Right lobe of liver (tissue), 6 donors: ENCODE measurements around the gene CPA2. TPM values are rescaled to one million over a fixed set of nuclear protein-coding genes. Genes with fewer than 3 reads are reported as not detected.

Experiments
- ATAC-seq, 4 donors: fragments of 200-7000 bp; cut with Tn5 transposase; one replicate each; pipeline ENCODE4 v1.9.1; 2020; ENCODE audit warnings: mild to moderate bottlenecking in 4 of 4, moderate library complexity in 4 of 4
- DNase-seq, 3 donors: peaks; one replicate each; pipeline ENCODE4 v3.0.0-alpha.2; 2020
- H3K27ac ChIP-seq, 3 donors: fragments of 200-600 bp; one replicate each; pipeline ENCODE4 v1.8.0; 2022
- H3K27me3 ChIP-seq, 2 donors: fragments of 200-600 bp; one replicate each; pipeline ENCODE4 v1.8.0; 2022
- H3K36me3 ChIP-seq, 4 donors: fragments of 200-600 bp; sonication (generic) in 1 of 4; one replicate each; pipeline versions ENCODE4 v1.5.1 to v1.8.0; 2017 to 2022; ENCODE audit warnings: control low read depth in 1 of 4
- H3K4me1 ChIP-seq, 4 donors: fragments of 200-600 bp; sonication (generic) in 1 of 4; one replicate each; pipeline versions ENCODE4 v1.5.1 to v1.8.0; 2017 to 2022; ENCODE audit warnings: control low read depth in 1 of 4
- H3K4me3 ChIP-seq, 3 donors: fragments of 200-600 bp; one replicate each; pipeline ENCODE4 v1.8.0; 2022
- H3K9me3 ChIP-seq, 4 donors: fragments of 200-600 bp; sonication (generic) in 1 of 4; one replicate each; pipeline versions ENCODE4 v1.5.1 to v1.8.0; 2017 to 2022; ENCODE audit warnings: control low read depth in 1 of 4
- POLR2A ChIP-seq: fragments of 450-650 bp; IDR thresholded peaks from one replicate; pipeline ENCODE4 v1.6.1; 2017; ENCODE audit warnings: antibody characterized with exemption, mild to moderate bottlenecking
- whole genome bisulfite sequencing: methylation state at CpG from one replicate; pipeline ENCODE4 v1.1.6; 2018; ENCODE audit warnings: low coverage, low lambda C conversion rate; ENCODE audit not compliant: insufficient coverage; ENCODE audit errors: missing lambda C conversion rate; 5-methylcytosine and 5-hydroxymethylcytosine counted together
- intact Hi-C, 2 donors: fragments of 100-400 bp; cut with DNase I; formaldehyde crosslinking; loops; one replicate each; pipeline versions ENCODE4 v1.11.2 to v1.14.1; 2022
- total RNA-seq, 6 experiments: library from RNA; depleted of rRNA in 2 of 6; stranded (reverse); fragments of >200 nt in 2 of 6; fragmentation: NEBNext Ultra II Directional in 3 of 6; extraction: Animal tissue kit (Norgen Biotek cat#: 25700) in 3 of 6; gene quantifications; one replicate each; pipeline versions ENCODE4 v1.1.0 to v1.2.4, GENCODE V29; 2016 to 2023
- TF ChIP-seq, protein P1 (sequence below), 4 donors: fragments of 200-600 bp in 3 of 4; fragments of 450-650 bp in 1 of 4; IDR thresholded peaks; one replicate each; pipeline versions ENCODE4 v1.5.1 to v1.8.0; 2016 to 2022; ENCODE audit warnings: antibody characterized with exemption in 4 of 4, mild to moderate bottlenecking in 2 of 4
- donor health status: DM: no; HTN: yes; CAD: no.
- donor health status: DM: no; HTN: no; CAD: no.
- donor health status: DM: no; HTN: no; CAD: no.
- donor health status: DM: no; HTN: yes; CAD: no.
- donor health status: DM: no; HTN: yes; CAD: no.

The CPA2 gene
- total RNA-seq, 6 experiments from 2014 or later = not detected

- H3K4me3 ChIP-seq = no peak overlapping the region
- H3K4me1 ChIP-seq = no peaks in the 10 kb centered on the region
- no peak for ATAC-seq
- TF ChIP-seq, protein P1, sequence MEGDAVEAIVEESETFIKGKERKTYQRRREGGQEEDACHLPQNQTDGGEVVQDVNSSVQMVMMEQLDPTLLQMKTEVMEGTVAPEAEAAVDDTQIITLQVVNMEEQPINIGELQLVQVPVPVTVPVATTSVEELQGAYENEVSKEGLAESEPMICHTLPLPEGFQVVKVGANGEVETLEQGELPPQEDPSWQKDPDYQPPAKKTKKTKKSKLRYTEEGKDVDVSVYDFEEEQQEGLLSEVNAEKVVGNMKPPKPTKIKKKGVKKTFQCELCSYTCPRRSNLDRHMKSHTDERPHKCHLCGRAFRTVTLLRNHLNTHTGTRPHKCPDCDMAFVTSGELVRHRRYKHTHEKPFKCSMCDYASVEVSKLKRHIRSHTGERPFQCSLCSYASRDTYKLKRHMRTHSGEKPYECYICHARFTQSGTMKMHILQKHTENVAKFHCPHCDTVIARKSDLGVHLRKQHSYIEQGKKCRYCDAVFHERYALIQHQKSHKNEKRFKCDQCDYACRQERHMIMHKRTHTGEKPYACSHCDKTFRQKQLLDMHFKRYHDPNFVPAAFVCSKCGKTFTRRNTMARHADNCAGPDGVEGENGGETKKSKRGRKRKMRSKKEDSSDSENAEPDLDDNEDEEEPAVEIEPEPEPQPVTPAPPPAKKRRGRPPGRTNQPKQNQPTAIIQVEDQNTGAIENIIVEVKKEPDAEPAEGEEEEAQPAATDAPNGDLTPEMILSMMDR (IDR thresholded peaks at IDR 0.05) = no peak
- no peak for TF ChIP-seq POLR2A
- 55% methylated on average over 2 of the region's 2 CpGs for WGBS
- no peak for DNase-seq
- no peak overlapping the region for H3K27ac ChIP-seq
- intact Hi-C loops = no loop called here
- no peaks in the 10 kb centered on the region for H3K27me3 ChIP-seq
- H3K9me3 ChIP-seq = no peaks in the 10 kb centered on the region
- no peaks in the 10 kb centered on the region for H3K36me3 ChIP-seq
Measured at GRCh38 chr7:130333832-130334231, 67.2 kb downstream of the CPA2 start.

DNA sequence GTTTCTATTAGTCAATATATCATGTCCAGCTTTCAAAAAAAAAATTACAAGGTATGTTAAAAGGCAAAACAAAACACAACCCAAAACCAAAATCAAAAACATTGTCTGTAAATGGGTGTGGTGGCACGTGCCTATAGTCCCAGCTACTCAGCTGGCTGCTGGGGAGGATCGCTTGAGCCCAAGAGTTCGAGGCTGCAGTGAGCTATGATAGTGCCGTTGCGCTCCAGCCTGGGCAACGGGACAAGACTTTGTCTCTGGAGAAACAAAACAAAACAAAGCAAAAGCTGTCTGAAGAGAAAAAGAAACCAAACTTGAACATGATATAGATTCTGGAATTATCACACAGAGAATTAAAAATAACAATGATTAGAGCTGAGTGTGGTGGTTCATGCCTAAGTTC is 67.6 kb downstream of the CPA2 start:
- no peak for TF ChIP-seq POLR2A
- TF ChIP-seq, protein P1 (IDR thresholded peaks at IDR 0.05) = no peak
- intact Hi-C loops = no loop called here
- Histone ChIP-seq H3K36me3 (no peaks in the 10 kb centered on the region), H3K27ac (no peak overlapping the region), H3K27me3 (no peaks in the 10 kb centered on the region), H3K4me3 (no peak overlapping the region), H3K9me3 (no peaks in the 10 kb centered on the region), H3K4me1 (no peaks in the 10 kb centered on the region)
- no peak for DNase-seq
- 51% methylated on average over 6 of the region's 6 CpGs for WGBS
- ATAC-seq = no peak

- H3K4me1 ChIP-seq = no peaks in the 10 kb centered on the region
- no peaks in the 10 kb centered on the region for H3K9me3 ChIP-seq
- intact Hi-C loops = no loop called here
- no peak overlapping the region for H3K4me3 ChIP-seq
- ATAC-seq (no peak), DNase-seq (no peak)
- H3K27ac ChIP-seq = no peak overlapping the region
- 40% methylated on average over 2 of the region's 6 CpGs for WGBS
- TF ChIP-seq, protein P1 (IDR thresholded peaks at IDR 0.05) = no peak
- TF ChIP-seq POLR2A = no peak
- no peaks in the 10 kb centered on the region for H3K27me3 ChIP-seq
- H3K36me3 ChIP-seq = no peaks in the 10 kb centered on the region
Measured at GRCh38 chr7:130337410-130337971, 70.8 kb downstream of the CPA2 start.

DNA sequence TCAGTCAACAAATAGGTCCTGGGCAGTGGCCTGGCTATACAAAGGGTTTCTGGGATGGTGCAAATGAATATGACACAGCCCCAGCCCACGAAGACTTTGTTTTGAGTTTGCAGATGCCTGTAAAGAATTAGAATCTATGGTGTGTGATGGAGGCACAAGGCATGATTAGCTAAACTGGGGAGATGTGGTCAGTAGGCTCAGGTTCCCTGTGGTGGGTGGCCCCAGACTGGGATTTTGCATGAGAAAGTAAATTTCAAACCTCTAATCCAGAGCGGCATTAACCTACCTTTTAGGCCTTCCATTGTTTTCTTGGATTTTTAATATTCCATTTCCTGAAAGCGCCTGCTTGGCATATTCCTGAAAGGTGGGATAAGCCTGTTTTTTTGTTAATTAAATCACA is 71.6 kb downstream of the CPA2 start:
- no peak overlapping the region for H3K4me3 ChIP-seq
- H3K27me3 ChIP-seq = no peaks in the 10 kb centered on the region
- DNase-seq = no peak
- no peak for ATAC-seq
- intact Hi-C loops = no loop called here
- TF ChIP-seq, protein P1 (IDR thresholded peaks at IDR 0.05) = no peak
- no peak for TF ChIP-seq POLR2A
- no peak overlapping the region for H3K27ac ChIP-seq
- H3K36me3 ChIP-seq = no peaks in the 10 kb centered on the region
- 75% methylated on average over 1 of the region's 3 CpGs for WGBS
- no peaks in the 10 kb centered on the region for H3K9me3 ChIP-seq
- no peaks in the 10 kb centered on the region for H3K4me1 ChIP-seq

Other genes with a start within 250 kb of the CPA2 start
- gene ZC3HC1, start 215.5 kb upstream of the CPA2 start, total RNA-seq = 10 to 100 TPM in 4 of 6 experiments, 1 to 10 TPM in 2; 8.0 to 12.1 (median 11.0) TPM
- gene KLHDC10, start 196.3 kb upstream of the CPA2 start, total RNA-seq = 10 to 100 TPM; 12.7 to 35.4 (median 21.7) TPM
- 10 to 100 TPM in 2 of 6 experiments, 1 to 10 TPM in 4; 5.8 to 10.9 (median 8.9) TPM for gene TMEM209, start 61.5 kb upstream of the CPA2 start, total RNA-seq
- not detected for gene SSMEM1, start 59.0 kb upstream of the CPA2 start, total RNA-seq
- not detected for gene CPA4, start 26.3 kb downstream of the CPA2 start, total RNA-seq
- not detected for gene CPA5, start 78.0 kb downstream of the CPA2 start, total RNA-seq
- gene CPA1, start 113.6 kb downstream of the CPA2 start, total RNA-seq = not detected
- 10 to 100 TPM in 1 of 6 experiments, 1 to 10 TPM in 5; 2.6 to 11.7 (median 4.6) TPM for gene CEP41, start 174.2 kb downstream of the CPA2 start, total RNA-seq
- 10 to 100 TPM; 23.4 to 46.9 (median 31.2) TPM for gene MEST, start 225.2 kb downstream of the CPA2 start, total RNA-seq